Gastroesophageal sphincter (tissue), 4 donors: ENCODE results near the gene WDR27. TPM values are rescaled to one million over a fixed set of nuclear protein-coding genes. Genes with fewer than 3 reads are reported as not detected.

Source experiments
- ATAC-seq: fragments of 150-250 bp; one replicate; pipeline ENCODE4 v1.9.1; 2016; ENCODE audit warnings: mild to moderate bottlenecking, moderate library complexity
- H3K27ac ChIP-seq, 4 donors: fragments of 200-600 bp; sonication (generic) in 3 of 4; 1 replicate in 3 of 4; 2 replicates in 1 of 4; pipeline ENCODE4 v1.5.1; 2016 to 2019
- H3K27me3 ChIP-seq: fragments of 200-600 bp; sonication (generic); one replicate; pipeline ENCODE4 v1.5.1; 2019
- H3K36me3 ChIP-seq, 2 donors: fragments of 200-600 bp; sonication (generic); one replicate each; pipeline ENCODE4 v1.5.1; 2019; ENCODE audit warnings: control low read depth in 1 of 2
- H3K4me1 ChIP-seq, 3 donors: fragments of 200-600 bp; sonication (generic); 1 replicate in 2 of 3; 2 replicates in 1 of 3; pipeline ENCODE4 v1.5.1; 2016 to 2019; ENCODE audit warnings: control low read depth in 2 of 3
- H3K4me3 ChIP-seq, 2 donors: fragments of 200-600 bp; sonication (generic); one replicate each; pipeline ENCODE4 v1.5.1; 2019; ENCODE audit warnings: mild to moderate bottlenecking in 1 of 2, moderate library complexity in 1 of 2
- H3K9me3 ChIP-seq, 3 donors: fragments of 200-600 bp; sonication (generic); one replicate each; pipeline ENCODE4 v1.5.1; 2017 to 2019; ENCODE audit warnings: control low read depth in 2 of 3
- CTCF ChIP-seq, 4 experiments: fragments of 200-600 bp in 2 of 4; fragments of 450-650 bp in 2 of 4; sonication (generic) in 1 of 4; IDR thresholded peaks; one replicate each; pipeline ENCODE4 v1.5.1; 2017 to 2019; ENCODE audit warnings: antibody characterized with exemption in 4 of 4, mild to moderate bottlenecking in 2 of 4, moderate library complexity in 2 of 4
- EP300 ChIP-seq: sonication (generic); formaldehyde crosslinking; IDR thresholded peaks from one replicate; pipeline ENCODE4 v1.6.1; 2017; ENCODE audit warnings: antibody characterized with exemption, mild to moderate bottlenecking
- POLR2A ChIP-seq, 2 donors: fragments of 450-650 bp; IDR thresholded peaks; one replicate each; pipeline ENCODE4 v1.6.1; 2017; ENCODE audit warnings: antibody characterized with exemption in 2 of 2, mild to moderate bottlenecking in 2 of 2, moderate library complexity in 1 of 2
- POLR2AphosphoS5 ChIP-seq: sonication (generic); formaldehyde crosslinking; IDR thresholded peaks from one replicate; pipeline ENCODE4 v1.6.1; 2017; ENCODE audit warnings: antibody characterized with exemption
- WGBS, 2 donors: methylation state at CpG; one replicate each; pipeline ENCODE4 v1.1.5; 2018; ENCODE audit warnings: low coverage in 1 of 2; 5-methylcytosine and 5-hydroxymethylcytosine counted together
- total RNA-seq, 4 donors: library from RNA; depleted of rRNA; stranded (reverse); fragments of >200 nt; gene quantifications; one replicate each; pipeline ENCODE4 v1.1.0, GENCODE V29; 2016

Gene WDR27
- total RNA-seq, 4 donors from 2014 or later, result 10.0 to 35.0 (median 20.7) TPM

- Histone ChIP-seq H3K27ac (no peak overlapping the region), H3K4me1 (no peaks in the 10 kb centered on the region), H3K27me3 (no peaks in the 10 kb centered on the region), H3K9me3 (no peaks in the 10 kb centered on the region), H3K4me3 (no peak overlapping the region), H3K36me3 (peaks cover 0 to 22% of the 10 kb centered on the region in 2 donors)
- 70 to 93% methylated on average over 4 to 7 of the region's 8 CpGs for WGBS, 2 donors
- ATAC-seq, result no peak
- TF ChIP-seq POLR2A (IDR thresholded peaks at IDR 0.05) (no peak), CTCF (IDR thresholded peaks at IDR 0.05) (no peak), EP300 (no peak), POLR2AphosphoS5 (no peak)
These were observed 133.3 kb downstream of the WDR27 start for GRCh38 chr6:169568314-169569087.

GRCh38 chr6:169567819-169568218 lies 134.0 kb downstream of the WDR27 start:
- Histone ChIP-seq H3K4me3 (no peak overlapping the region), H3K27me3 (no peaks in the 10 kb centered on the region), H3K36me3 (peaks cover 0 to 26% of the 10 kb centered on the region in 2 donors), H3K4me1 (no peaks in the 10 kb centered on the region), H3K27ac (no peak overlapping the region), H3K9me3 (no peaks in the 10 kb centered on the region)
- WGBS, 2 donors, result 97 to 100% methylated on average over 1 to 6 of the region's 11 CpGs
- TF ChIP-seq EP300 (no peak), POLR2A (IDR thresholded peaks at IDR 0.05) (no peak), POLR2AphosphoS5 (no peak), CTCF (IDR thresholded peaks at IDR 0.05) (no peak)
- no peak for ATAC-seq

DNA sequence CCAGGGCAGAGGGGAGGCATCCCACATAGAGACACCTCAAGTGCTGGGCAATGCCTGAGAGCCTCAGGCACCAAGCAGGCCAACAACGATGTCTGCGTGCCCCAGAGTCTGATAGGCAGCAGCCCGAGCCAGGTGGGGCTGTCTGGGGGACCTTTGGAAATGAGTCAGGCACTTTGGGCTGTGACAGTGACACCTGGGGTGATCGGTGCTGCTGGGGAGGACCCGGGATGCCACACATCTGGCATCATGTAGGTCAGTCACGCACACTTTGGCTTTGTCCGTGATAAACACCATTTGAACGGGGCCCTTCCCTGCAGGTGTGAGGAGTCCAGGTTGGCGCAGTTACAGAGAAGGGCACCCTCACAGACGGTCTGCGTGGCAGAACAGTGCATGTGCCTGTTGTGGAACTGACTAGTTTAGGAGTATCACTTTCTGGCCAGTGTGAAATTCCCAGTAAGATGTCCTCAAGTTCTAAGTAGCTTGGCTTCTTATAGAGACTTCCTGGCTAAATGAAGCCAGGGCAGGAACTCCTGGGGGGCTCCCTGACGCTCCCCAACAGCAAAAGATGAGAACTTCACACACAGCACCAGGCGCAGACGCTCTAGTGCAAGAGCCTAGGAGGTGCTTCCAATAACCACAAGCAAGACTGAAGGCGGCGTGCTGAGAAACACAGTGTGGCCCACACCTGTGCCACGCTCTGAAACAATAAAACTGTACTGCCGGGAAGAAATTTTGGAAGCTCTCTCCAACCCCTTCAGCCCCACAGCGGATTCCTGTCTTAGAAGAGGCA lies 134.7 kb downstream of the WDR27 start:
- peaks cover 0 to 28% of the 10 kb centered on the region in 2 donors for H3K36me3 ChIP-seq
- WGBS, 2 donors, result 89 to 97% methylated on average over 5 to 9 of the region's 19 CpGs
- no peak overlapping the region for H3K27ac ChIP-seq
- H3K27me3 ChIP-seq, result no peaks in the 10 kb centered on the region
- no peak overlapping the region for H3K4me3 ChIP-seq
- H3K9me3 ChIP-seq, result peaks cover 0 to 4% (median 0%) of the 10 kb centered on the region in 3 donors
- no peak for TF ChIP-seq POLR2AphosphoS5
- TF ChIP-seq EP300, result no peak
- no peak for TF ChIP-seq POLR2A (IDR thresholded peaks at IDR 0.05)
- no peak for TF ChIP-seq CTCF (IDR thresholded peaks at IDR 0.05)
- H3K4me1 ChIP-seq, result no peaks in the 10 kb centered on the region
- ATAC-seq, result no peak

DNA sequence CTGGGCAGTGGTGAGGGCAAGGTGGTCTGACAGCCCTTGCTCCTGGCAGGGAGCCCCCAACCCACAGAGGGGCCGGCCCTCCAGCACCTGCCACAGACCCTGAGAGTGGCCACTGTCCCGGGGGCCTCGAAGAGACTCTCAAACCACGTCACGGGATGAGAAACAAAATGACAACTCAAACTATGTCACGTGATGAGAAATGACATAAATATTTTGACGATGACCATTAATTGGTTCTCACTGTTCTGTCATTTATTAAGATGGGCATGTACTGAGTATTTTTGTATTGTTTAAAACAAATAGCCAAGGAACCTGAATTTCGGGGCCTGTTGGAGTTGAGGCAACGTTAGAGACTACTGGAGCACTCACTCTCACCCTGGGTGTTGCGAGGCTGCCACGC lies 135.5 kb downstream of the WDR27 start:
- TF ChIP-seq CTCF (IDR thresholded peaks at IDR 0.05) (no peak), EP300 (no peak), POLR2A (IDR thresholded peaks at IDR 0.05) (no peak), POLR2AphosphoS5 (no peak)
- 67 to 75% methylated on average over 3 to 11 of the region's 11 CpGs for WGBS, 2 donors
- H3K27me3 ChIP-seq, result no peaks in the 10 kb centered on the region
- no peaks in the 10 kb centered on the region for H3K4me1 ChIP-seq
- H3K9me3 ChIP-seq, result peaks cover 0 to 8% (median 0%) of the 10 kb centered on the region in 3 donors
- H3K27ac ChIP-seq, result no peak overlapping the region
- H3K36me3 ChIP-seq, result peaks cover 0 to 28% of the 10 kb centered on the region in 2 donors
- ATAC-seq, result no peak
- H3K4me3 ChIP-seq, result no peak overlapping the region
